GM18520 (cell line): ENCODE data around the gene RARB.

Source experiments
- ATAC-seq: cut with Tn5 transposase; IDR thresholded peaks from one replicate; pipeline ENCODE4 v1.9.1; 2021; ENCODE audit not compliant: unreplicated experiment

Gene RARB

GRCh38 chr3:25421747-25422146 is 6.3 kb upstream of the RARB start:
- ATAC-seq, result no peak

- no peak for ATAC-seq
These were observed 4.1 kb upstream of the RARB start for GRCh38 chr3:25423780-25424588.

GRCh38 chr3:25424614-25425013 is 3.4 kb upstream of the RARB start:
- ATAC-seq, result no peak

GRCh38 chr3:25426408-25426807 is 1.7 kb upstream of the RARB start:
- no peak for ATAC-seq

- no peak for ATAC-seq
These were observed 908 bp upstream of the RARB start for GRCh38 chr3:25427155-25427554.

- no peak for ATAC-seq
These were observed 511 bp upstream of the RARB start for GRCh38 chr3:25427563-25427941.

- ATAC-seq, result no peak
These were observed 799 bp downstream of the RARB start for GRCh38 chr3:25428789-25429335.

GRCh38 chr3:25429361-25430286 is 1.6 kb downstream of the RARB start:
- no peak for ATAC-seq

GRCh38 chr3:25430287-25430934 is 2.3 kb downstream of the RARB start:
- no peak for ATAC-seq

GRCh38 chr3:25430935-25431770 is 3.1 kb downstream of the RARB start:
- ATAC-seq, result no peak

GRCh38 chr3:25432176-25432720 is 4.2 kb downstream of the RARB start:
- ATAC-seq, result no peak

GRCh38 chr3:25433106-25433505 is 5.0 kb downstream of the RARB start:
- ATAC-seq, result no peak

GRCh38 chr3:25433868-25434267 is 5.8 kb downstream of the RARB start:
- no peak for ATAC-seq

GRCh38 chr3:25437953-25438352 is 9.9 kb downstream of the RARB start:
- ATAC-seq, result no peak

- ATAC-seq, result no peak
These were observed 10.9 kb downstream of the RARB start for GRCh38 chr3:25438791-25439555.

- ATAC-seq, result no peak
These were observed 13.3 kb downstream of the RARB start for GRCh38 chr3:25441234-25441856.

GRCh38 chr3:25442486-25442885 is 14.4 kb downstream of the RARB start:
- ATAC-seq, result no peak

GRCh38 chr3:25444273-25444672 is 16.2 kb downstream of the RARB start:
- ATAC-seq, result no peak

GRCh38 chr3:25445731-25446130 is 17.7 kb downstream of the RARB start:
- no peak for ATAC-seq
